HG02840 (cell line): ENCODE results near the gene OR8K3.

Source experiments
- ATAC-seq: cut with Tn5 transposase; IDR thresholded peaks from one replicate; pipeline ENCODE4 v1.9.1; 2021; ENCODE audit warnings: mild to moderate bottlenecking, moderate library complexity, moderate number of reproducible peaks; ENCODE audit not compliant: unreplicated experiment, low FRiP score

Gene OR8K3

GRCh38 chr11:56314844-56315243 lies at the start of gene OR8K3:
OR8K3 (plus strand) TSS chr11:56315144; CDS start chr11:56318307, 3,163 bp downstream.
- ATAC-seq, result no peak

DNA sequence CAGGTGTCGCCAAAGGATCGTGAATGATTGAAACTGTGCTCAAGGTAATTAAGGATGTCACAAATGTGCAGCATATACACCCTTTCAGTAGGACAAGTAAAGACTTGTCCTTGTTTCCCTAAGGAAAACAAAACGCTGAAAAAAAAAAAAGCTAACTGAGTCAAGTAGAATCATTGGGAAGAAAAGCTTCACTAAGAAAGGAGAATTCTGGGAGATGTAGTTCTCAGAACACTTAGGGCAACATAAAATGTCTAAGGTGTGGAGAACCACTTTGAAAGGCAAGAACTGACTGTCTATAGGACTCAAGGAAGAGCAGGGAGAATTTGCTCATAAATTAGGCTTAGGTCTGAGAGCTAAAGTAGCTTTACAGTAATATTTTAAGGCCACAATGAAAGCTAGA lies 43.9 kb upstream of the OR8K3 start:
- ATAC-seq, result no peak

DNA sequence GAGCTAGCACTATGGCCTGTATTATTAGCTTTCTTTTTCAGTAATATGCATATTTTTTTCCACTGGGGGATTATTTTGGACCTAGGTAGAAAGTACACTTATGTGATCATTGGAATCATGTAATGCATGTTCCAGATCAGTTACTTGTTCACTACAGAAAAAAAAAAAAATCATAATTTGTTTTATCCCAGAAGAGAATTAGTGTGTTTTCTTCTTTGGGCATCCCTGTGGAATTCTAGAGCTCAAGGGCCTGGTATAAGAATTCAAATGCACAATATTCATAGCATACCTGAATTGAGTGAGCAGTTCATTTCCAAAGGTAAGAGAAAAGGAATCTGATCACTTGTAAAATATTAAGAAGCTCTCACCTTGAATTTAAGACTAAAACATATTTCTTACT lies 41.1 kb upstream of the OR8K3 start, which contains the start of gene OR5T1:
Gene OR5T1, plus strand, starts transcription at position 301 of the 400 bp plus-strand sequence. CDS start 1,485 bp downstream, outside the sequence.
- ATAC-seq, result no peak

DNA sequence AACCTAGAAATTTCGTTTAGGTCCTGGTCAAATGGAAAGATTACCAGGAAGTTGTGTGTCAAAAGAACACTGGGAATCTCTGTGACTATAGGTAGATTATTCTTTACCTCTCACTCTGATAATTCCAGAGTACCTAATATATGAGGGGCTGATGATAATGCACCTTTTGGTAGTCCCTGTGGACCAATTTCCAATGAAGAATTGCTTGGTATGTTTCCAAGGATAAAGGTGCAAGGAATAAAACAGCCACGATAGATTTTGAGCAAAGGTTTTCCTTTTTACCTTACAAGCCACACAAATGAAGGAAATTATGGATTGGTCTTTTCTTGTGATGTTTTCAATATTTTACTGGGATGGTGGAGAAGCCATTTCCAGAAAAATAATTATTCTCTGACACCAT lies 22.8 kb upstream of the OR8K3 start, which contains the start of gene OR8H1:
Gene OR8H1, minus strand, starts transcription at position 101 of the 400 bp plus-strand sequence. CDS start 1,192 bp downstream, outside the sequence.
- ATAC-seq, result no peak

DNA sequence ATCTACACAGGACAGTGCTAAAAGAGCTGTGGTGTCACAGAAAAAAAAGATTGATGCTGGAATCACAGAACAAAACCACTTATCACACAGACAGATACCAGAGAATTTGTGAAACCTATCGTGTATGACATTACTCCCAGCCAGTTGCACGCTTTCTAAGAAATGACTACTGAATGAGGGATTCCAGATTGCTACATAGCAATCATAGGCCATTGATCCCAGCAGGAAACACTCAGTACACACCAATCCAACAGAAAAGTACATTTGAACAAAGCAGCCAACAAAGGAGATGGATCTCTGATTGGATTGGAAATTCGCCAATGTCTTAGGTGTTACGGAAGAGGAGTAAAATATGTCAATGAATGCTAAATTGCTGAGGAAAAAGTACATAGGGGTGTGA lies 18.0 kb upstream of the OR8K3 start:
- no peak for ATAC-seq

DNA sequence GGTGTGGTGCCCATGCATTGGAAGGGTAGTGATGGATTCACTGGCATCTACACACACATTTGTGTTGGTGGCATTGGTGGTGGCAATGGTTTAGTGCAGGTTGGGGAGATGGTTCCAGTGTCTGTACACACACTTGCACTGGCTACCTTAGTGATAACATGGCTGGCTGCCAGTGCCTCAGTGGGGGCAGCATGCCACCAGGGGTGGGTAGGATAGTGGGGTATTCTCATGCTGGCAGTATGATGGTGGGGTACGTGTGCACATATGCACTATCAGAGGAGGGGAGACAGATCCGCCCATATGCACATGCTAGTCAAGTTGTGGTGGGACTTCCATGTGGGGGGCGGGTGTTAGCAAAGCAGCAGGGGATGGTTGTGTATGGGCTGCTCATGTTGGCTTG lies 7.1 kb upstream of the OR8K3 start:
- ATAC-seq, result no peak

DNA sequence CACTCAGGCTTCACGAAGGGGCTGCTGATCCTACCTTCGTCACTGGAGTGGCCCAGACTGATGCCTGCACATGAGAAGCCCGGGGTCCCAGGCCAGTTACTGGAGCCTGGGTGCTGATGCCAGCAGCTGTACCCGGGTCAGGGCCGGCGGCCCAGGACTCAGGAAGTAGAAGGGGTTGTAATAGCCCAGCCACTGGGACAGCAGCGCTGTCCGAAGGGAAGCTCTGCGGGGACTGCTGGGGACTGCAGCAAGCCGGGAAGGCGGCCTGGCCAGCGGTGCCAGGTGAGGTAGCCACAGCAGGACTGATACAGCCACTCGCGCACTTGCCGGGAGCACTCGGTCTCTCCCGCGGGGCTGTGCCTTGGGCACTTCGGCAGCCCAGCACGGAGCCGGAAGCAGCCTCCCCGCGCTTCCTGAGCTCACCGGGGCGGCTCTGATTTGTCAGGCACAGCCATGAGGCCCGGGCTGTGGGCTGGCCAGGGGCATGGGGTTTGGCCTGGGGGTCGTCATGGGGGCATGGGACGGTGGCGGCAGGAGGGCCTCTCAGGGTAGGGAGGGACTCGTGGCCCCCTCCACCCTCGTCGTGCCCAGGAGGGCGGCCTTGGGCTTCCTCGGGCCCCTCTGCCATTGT lies 17.0 kb downstream of the OR8K3 start:
- no peak for ATAC-seq

DNA sequence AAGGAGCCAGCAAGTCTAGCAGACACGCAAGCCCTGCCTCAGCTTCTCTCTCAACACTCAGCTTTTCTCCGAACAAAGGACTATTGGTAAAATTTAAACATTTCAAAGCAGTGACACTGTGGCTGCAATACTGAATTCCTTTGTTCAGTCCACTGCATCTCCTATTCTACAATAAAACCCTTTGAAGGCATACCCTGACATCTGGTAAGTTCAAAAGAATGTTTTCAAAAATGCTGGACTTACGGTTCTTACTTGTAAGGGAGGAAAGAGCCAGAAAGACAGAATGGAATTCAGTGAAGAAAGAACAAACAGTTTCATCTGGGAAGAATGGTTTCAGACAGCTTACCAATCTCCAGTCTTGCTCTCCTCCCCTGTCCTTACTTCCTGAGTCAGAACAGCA lies 18.2 kb downstream of the OR8K3 start:
- ATAC-seq, result no peak

- ATAC-seq, result no peak
These were observed 25.3 kb downstream of the OR8K3 start for GRCh38 chr11:56340289-56340688.

DNA sequence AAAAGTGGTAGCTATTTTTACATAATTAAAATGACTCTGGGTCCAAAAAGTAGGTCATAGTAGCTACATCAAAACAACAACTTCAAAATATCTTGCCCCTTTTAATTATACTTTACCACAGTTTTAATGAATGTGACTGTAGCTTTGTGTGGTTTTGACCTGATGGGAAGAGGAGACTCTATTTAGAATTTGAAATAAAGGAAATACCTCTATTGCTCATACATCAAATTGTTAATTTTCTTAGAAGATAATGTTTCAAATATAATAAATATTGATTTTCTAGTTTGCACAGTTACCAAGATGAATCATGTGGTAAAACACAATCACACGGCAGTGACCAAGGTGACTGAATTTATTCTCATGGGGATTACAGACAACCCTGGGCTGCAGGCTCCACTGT lies 30.8 kb downstream of the OR8K3 start, which contains the start of gene OR8K1:
Gene OR8K1, plus strand, starts transcription at position 301 of the 400 bp plus-strand sequence. Its CDS starts 0 bp downstream, at position 301.
- ATAC-seq, result no peak

- ATAC-seq, result no peak
These were observed 39.0 kb downstream of the OR8K3 start, which contains the start of gene OR8J1 for GRCh38 chr11:56353991-56354390. OR8J1 (plus strand) TSS chr11:56354291; CDS start chr11:56360247, 5,956 bp downstream.
